Stimulated activated CD4-positive, alpha-beta T cell treated with anti-CD3 and anti-CD28 coated beads, Interleukin-15, amount 100 ng/mL, for 48 hours (primary cell): ENCODE results near the gene TEX44.
"Not testable (repeated sequence)": the region's sequence is repeated elsewhere in the genome, so short reads cannot be mapped to it uniquely, and the experiment has no call there.

Experiments
- DNase-seq, 2 donors: peaks; one replicate each; pipeline ENCODE4 v3.0.0-alpha.2; 2020; ENCODE audit warnings: low read depth in 2 of 2

Gene TEX44

GRCh38 chr2:231592636-231593145, at the start of gene TEX44:
Gene TEX44 (plus strand): TSS chr2:231592864. CDS start chr2:231592952, 88 bp downstream.
- DNase-seq: no peak

DNA sequence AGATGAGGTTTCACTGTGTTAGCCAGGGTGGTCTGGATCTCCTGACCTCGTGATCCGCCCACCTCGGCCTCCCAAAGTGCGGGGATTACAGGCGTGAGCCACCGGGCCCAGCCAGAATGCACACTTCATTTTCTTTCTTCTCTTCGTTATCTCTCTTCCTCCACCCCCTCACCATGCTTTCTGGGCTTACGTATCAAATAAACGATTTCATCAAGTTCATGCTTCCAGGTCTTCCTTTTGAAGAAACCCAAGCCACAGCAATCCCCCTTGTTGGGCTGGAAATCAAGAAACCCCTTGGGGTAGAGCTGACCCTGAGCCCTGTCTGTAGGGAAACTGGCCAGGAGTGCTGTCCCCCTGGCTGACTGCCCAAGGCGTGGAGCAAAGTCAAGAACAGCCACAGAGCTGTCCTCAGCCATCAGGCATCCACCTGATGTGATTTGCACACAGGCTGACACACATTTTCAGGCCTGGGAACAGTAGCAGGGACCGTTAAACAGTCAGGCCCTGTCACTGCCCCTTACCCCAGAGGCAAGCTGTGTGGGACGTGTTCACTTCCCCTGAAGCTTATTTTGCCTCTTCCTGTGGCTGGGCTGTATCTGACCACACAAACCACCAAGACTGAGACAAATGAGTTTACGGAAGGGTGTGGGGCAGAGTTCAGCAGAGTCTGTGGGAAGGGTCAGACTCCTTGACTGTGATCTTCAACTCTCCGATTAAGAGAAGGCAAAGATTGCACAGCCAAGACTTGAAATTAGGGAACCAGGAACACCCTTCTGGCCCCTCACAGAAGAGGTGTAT, 47.4 kb upstream of the TEX44 start:
- peak; percentile 45 to 51 for DNase-seq

- no peak for DNase-seq
Measured at GRCh38 chr2:231546014-231546715, 46.5 kb upstream of the TEX44 start.

DNA sequence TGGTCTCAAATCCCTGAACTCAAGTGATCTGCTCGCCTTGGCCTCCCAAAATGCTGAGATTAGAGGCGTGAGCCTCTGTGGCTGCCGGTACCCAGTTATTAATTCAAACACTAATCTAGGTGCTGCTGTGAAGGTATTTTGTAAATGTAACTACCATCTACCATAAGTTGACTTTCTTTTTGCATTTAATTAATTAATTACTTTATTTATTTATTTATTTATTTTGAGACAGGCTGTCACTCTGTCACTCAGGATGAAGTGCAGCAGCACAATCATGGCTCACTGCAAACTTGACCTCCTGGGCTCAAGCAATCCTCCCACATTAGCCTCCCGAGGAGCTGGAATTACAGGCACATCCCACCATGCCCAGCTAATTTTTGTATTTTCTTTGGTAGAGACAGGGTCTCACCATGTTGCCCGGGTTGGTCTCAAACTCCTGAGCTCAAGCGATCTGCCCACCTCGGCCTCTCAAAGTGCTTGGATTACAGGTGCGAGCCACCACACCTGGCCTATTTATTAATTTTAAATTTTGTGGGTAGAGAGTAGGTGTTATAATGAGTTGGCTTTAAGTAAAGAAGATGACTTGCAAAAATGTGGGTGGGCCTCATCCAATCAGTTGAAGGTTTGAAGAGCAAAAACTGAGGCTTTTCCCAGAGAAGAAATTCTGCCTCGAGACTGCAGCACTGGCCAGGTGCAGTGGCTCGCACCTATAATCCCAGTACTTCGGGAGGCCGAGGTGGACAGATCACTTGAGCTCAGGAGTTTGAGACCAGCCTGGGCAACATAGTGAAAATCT, 45.2 kb upstream of the TEX44 start:
- no peak for DNase-seq

- no peak for DNase-seq
Measured at GRCh38 chr2:231548752-231549151, 43.9 kb upstream of the TEX44 start.

DNA sequence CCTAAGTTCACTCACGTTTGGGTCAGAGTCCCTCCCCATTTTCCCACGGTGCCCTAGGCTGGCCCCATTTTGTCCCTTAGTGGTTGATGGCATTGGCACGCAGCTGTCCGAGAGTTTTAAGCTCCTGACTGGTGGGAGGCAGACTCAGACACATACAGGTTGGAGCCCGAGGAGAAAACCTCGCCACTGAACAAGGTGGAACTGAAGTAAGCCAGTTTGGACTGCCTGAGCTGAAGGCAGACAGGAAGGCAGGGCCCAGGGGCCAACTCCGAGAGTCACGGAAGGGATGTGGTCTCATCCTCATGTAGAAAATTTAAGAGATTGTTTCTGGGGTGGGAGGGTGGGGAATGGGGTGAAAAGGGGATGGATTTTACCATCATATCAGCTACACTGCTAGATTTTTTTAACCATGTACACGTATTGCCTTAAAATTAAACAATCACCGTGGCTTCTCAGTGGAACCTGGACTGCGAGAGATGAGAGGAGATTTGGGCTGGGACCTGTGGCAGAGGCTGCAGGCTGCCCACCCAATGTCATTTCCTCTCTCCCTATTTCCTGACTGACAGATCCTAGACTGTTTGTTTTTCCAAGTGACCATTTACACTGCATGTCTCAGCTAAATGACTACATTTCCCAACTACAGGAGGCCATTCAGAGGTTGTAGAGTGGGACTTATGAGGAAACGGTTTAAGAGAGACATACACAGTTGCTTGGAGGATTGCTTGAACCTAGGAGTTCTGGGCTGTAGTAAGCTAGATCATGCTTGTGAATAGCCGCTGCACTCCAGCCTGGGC, 43.0 kb upstream of the TEX44 start:
- no peak for DNase-seq

DNA sequence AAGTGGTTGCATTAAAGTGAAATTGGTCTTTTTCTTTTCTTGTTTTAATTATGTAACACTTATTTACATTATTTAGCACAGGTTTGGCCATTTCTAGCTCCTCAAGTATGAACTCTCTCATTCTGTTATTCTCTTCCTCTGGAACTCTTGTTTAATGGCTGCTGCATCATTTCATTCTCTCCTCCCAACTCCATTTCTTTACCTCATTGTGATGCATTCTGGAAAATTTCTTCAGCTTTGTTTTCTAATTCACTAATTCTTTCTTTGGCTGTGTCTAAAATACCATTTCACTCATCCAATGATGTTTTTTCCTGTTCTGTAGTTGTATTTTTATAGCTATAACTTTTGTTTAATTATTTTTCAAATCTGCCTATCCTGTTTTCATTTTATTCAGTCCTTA, 39.9 kb upstream of the TEX44 start:
- DNase-seq: no peak

- no peak for DNase-seq
Measured at GRCh38 chr2:231554327-231554726, 38.3 kb upstream of the TEX44 start.

DNA sequence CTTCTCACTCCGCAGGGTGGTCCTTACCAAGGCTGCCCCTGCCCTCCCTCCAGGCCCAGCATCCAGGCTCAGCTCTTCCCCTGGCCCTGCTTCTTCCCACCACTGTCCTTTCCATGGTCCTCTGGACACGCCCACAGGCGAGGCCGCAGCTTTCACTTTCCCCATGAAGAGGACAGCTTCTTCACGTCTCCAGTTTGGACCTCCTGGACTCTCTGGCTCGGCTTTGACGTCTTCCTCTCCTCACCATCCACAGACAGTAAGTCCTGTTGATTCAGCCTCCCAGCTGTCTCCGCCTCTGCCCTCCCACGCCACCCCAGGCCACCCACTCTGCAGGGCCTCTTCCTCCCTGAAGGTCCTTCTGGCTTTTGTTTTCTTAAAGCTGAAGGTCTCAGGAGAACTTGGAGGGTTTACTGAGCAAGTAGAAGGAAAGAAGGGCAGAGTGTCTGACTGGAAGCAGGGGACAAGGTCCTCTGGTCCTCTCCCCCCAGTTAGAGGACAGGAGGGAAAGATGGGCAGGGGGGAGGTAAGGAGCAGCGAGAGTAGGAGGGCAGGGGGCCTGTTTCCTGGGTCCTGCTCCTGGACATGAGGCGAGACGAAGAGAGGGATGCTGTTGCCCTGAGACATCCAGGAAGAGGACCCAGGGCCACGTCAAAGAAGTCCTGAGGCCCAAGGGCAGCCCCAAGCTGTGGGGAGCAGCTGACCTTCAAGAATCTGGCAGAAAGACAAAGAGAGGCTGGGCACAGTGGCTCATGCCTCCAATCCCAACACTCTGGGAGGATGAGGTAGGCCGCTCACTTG, 37.7 kb upstream of the TEX44 start:
- no peak for DNase-seq

- not testable (repeated sequence) for DNase-seq
Measured at GRCh38 chr2:231556496-231556895, 36.2 kb upstream of the TEX44 start.

DNA sequence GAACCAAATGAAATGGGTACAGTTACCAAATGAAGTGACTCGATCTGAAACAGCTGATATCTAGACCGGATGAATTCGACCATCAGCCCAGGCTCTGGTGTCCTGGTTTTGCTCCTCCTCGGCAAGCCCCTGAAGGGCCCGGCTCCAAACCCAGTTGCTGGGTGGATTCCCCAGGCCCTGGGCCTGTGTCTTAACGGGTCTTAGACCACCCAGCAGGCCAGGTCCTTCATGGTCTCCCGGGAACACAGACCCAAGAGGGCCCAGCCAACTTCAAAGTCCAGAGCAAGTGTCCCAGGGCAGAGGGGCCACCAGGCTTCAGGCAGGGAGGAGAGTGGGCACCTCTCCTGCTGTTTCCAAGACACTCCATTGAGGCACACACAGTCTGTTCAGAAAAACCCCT, 35.7 kb upstream of the TEX44 start:
- no peak for DNase-seq

DNA sequence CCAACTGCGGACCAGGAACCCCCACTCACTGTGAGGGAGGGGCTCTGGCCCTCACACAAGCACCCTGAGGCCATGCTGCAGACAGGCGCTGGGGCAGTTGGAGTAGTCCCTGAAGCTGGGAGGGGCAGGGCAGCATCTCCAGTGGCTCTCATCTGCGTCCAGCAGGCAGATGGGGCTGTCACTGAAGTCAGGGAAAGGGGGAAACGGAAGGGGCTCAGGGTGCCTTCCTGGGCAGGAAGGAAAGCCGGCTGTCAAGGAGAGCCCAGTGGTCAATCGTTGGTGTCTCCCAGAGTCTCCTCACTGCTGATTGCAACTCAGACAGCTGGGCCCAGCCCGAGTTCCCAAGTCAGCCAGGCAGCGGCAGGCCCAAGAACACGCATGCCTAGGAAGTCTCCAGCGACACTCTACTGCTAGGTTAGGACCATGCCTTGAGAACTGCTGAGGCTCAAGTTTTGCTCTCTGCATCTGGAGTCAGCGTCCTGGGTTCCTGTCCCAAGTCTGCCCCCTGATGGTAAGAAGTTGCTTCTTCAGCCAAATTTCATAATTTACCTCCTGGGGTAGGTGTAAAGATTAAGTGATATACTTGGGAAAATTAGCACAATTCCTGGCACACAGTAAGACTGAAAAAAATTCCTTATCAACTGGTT, 35.0 kb upstream of the TEX44 start:
- peak; percentile 30 to 37 for DNase-seq

- DNase-seq: peak; percentile 38 to 45
Measured at GRCh38 chr2:231563378-231563961, 29.2 kb upstream of the TEX44 start.

DNA sequence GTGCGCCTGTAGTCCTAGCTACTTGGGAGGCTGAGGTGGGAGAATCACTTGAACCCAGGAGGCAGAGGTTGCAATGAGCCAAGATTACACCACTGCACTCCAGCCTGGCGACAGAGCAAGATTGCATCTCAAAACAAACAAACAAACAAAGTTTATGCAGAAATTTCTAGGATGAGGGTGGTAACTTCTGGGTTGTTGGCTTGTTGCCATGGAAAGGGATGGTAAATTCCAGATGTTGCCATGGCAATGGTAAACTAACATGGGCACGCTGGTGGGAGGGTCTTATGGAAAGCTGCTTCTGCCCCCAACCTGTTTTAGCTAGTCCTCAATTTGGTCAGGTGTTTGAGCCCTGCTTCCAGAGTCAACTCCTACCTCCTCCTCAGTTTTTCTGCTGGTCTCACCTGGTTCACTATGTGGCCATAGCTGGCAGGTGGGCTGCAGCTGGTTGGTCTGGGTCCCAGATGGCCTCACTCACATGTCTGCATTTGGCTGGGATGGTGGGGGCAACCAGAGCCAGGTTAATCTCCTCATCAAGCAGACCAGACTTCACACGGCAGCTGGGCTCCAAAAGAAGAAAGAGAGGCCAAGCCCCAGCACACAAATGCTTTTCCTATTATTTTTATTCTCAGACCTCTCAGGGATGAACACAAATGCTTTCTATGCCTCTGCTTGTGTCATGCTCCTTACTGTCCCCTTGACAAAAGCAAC, 26.6 kb upstream of the TEX44 start:
- DNase-seq: no peak

DNA sequence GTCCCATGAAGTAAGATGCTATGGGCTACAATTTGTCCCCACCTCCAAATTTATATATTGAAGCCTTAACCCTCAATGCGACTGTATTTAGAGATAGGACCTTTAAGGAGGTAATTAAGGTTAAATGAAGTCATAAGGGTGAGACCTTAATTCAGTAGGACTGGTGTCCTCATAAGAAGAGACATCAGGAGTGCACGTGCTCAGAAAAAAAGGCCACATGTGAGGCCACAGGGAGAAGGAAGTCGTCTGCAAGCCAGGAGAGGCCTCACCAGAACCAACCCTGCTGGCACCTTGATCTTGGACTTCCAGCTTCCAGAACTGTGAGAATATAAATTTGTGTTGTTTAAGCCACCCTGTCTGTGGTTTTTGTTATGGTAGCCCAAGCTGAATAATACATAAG, 25.5 kb upstream of the TEX44 start:
- no peak for DNase-seq

DNA sequence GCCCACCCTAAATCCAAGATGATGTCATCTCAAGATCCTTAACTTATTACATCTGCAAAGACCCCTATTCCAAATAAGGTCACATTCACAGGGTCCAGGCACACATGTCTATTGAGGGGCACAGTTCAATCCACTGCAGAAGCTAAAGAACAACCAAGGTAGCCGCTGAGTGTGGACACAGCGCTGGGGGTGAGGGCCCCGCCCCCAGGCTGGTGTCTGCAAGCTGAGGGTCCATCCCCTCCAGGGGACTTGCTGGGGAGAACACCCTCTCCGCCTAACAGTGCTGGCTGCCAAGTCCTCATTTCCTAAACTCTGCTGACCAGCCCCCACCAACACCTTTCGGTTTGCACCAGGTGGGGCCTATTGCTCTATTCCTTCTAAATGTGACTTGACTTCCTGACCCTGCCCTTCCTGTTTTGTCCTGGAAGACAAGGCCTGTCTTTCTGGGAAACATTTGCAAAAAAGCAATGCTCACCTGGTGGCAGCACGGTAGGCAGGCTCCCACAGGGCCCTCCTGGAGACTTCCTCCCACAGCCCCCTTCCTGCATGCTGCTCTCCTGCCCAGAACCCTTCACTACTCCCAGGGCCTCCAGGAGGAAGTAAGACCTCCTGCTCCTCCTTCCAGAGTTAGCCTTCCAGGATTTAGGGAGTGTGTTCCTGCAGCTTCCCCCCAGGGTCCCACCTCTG, 24.4 kb upstream of the TEX44 start:
- DNase-seq: no peak

DNA sequence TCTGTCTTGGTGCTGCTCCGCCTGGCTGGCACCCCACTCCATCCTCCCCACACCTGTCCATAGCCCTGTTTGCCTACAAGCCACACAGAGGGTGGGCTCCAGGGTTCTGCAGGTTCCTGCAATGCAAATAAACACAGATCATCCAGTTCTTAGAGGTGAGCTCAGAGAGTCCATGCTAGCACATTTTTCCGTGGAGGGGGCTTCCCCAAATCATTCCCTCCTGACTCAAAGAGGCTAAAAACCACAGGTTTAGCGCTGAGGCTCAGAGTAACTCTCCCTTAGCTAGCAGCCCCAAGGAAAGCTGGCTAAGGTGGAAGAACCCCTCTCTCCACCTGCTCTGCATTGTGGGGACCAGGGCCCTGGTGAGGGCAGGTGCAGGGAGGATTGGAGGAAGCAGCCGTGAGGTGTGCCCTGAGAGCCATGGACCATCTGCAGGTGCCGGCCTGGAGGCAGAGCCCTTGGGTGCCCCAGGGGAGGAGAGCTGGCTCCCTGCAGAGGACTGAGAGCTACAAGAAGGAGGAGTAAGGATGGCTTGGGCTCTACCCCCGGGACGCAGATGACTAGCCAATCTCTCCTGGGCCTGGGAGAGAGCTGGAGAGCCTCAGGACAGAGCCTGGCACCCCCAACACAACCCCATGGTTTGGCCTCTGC, 23.8 kb upstream of the TEX44 start:
- DNase-seq: no peak

- not testable (repeated sequence) for DNase-seq
Measured at GRCh38 chr2:231570915-231571314, 21.7 kb upstream of the TEX44 start.
